Measurements from ENCODE around the gene MRAS.

MRAS gene

DNA sequence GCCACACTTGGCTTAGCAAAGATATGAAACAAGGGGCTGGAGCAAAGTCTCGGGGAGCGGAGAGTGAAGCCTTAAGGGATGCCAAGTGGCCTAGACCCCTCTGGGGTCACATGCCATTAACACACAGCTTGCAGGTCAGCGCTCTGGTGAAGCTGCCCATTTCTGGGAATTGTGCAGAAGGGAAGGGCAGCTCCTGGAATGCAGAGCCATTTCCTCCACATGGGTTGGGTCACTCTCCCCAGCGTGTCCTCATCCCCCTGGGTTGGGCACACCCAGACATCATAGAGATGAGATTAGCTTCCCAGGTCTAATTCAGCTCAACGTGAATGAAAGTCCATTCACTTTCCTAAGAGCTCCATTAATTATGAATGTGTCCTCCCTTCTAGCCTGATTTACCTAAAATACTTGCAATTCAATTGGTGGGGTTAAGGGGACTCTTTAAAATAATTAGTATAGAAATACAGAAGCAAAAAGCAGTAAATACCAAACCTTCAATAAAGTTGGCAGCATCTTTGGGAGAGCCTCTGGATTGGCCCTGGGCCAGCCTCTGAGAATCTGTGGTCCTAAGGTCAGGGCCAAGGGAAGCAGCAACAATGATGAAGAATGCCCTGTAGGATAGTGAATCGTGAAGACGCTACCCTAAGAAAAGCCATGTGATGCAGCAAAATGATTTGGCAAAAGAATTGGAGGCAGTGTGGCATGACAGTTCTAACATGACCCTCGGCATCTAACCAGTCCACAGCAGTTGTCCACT, 17.8 kb downstream of the MRAS start:
- Mint-ChIP-seq H3K9me3 (peaks cover 3% of the 10 kb centered on the region), H3K27ac (no peak overlapping the region), H3K4me3 (no peak overlapping the region), H3K36me3 (ENCODE audit: low read depth) (peaks cover 6% of the 10 kb centered on the region), H3K4me1 (peaks cover 40% of the 10 kb centered on the region), H3K27me3 (ENCODE audit: low read depth, poor library complexity) (no peaks in the 10 kb centered on the region)
- TF ChIP-seq, protein P1, sequence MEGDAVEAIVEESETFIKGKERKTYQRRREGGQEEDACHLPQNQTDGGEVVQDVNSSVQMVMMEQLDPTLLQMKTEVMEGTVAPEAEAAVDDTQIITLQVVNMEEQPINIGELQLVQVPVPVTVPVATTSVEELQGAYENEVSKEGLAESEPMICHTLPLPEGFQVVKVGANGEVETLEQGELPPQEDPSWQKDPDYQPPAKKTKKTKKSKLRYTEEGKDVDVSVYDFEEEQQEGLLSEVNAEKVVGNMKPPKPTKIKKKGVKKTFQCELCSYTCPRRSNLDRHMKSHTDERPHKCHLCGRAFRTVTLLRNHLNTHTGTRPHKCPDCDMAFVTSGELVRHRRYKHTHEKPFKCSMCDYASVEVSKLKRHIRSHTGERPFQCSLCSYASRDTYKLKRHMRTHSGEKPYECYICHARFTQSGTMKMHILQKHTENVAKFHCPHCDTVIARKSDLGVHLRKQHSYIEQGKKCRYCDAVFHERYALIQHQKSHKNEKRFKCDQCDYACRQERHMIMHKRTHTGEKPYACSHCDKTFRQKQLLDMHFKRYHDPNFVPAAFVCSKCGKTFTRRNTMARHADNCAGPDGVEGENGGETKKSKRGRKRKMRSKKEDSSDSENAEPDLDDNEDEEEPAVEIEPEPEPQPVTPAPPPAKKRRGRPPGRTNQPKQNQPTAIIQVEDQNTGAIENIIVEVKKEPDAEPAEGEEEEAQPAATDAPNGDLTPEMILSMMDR (IDR thresholded peaks at IDR 0.05) = no peak
- no peak for DNase-seq

DNA sequence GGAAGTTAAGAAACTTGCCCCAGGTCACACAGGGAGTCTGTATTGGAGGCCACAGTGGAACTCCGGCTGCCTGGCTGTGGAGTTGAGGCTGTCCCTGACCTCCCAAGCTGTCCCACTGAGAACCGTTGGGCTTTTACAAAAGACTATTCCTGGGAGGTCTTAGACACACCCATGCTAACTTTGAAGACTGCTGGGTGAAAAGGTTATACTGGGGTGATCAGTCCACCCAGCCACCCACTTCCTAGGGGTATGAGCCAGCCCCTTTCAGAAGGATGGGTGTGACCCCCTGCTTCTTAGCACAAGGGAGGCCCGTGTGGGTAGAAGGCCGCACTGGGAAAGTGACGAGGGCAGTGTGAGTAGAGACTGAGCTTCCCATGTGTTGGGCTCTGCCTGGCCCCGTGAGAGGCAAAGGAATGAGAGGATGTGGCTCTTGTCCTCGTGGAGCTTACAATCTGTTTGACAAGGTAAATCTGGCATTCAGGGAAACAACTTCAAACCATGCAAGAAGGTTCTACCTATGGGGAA, 19.0 kb downstream of the MRAS start:
- TF ChIP-seq, protein P1 (IDR thresholded peaks at IDR 0.05) = no peak
- Mint-ChIP-seq H3K4me3 (no peak overlapping the region), H3K4me1 (peaks cover 38% of the 10 kb centered on the region), H3K36me3 (ENCODE audit: low read depth) (peaks cover 6% of the 10 kb centered on the region), H3K27me3 (ENCODE audit: low read depth, poor library complexity) (no peaks in the 10 kb centered on the region), H3K9me3 (peaks cover 3% of the 10 kb centered on the region), H3K27ac (no peak overlapping the region)
- no peak for DNase-seq

DNA sequence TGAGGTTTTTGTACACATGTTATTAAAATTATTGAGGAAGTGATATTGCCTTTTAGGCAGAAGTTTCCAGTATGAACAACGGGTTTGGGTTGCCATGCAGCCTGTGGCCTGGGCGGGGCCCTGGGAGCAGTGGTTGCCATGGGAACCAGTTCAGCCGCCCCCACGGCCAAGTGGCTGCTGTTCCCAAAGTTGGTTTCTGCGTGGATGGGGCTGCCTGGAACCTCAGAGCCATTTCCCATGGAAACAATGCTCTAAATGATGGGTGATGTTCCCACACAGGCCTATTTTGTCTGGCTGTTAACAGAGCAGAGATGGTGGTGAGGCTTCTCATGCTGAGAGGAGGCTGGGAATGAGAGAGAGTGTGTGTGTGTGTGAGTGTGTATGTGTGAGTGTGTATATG, 19.5 kb downstream of the MRAS start:
- TF ChIP-seq, protein P1 (IDR thresholded peaks at IDR 0.05) = no peak
- H3K9me3 Mint-ChIP-seq = peaks cover 3% of the 10 kb centered on the region
- peaks cover 33% of the 10 kb centered on the region for H3K4me1 Mint-ChIP-seq
- H3K4me3 Mint-ChIP-seq = no peak overlapping the region
- H3K27ac Mint-ChIP-seq = no peak overlapping the region
- peaks cover 9% of the 10 kb centered on the region for H3K36me3 Mint-ChIP-seq (ENCODE audit: low read depth)
- DNase-seq = no peak
- H3K27me3 Mint-ChIP-seq (ENCODE audit: low read depth, poor library complexity) = no peaks in the 10 kb centered on the region

DNA sequence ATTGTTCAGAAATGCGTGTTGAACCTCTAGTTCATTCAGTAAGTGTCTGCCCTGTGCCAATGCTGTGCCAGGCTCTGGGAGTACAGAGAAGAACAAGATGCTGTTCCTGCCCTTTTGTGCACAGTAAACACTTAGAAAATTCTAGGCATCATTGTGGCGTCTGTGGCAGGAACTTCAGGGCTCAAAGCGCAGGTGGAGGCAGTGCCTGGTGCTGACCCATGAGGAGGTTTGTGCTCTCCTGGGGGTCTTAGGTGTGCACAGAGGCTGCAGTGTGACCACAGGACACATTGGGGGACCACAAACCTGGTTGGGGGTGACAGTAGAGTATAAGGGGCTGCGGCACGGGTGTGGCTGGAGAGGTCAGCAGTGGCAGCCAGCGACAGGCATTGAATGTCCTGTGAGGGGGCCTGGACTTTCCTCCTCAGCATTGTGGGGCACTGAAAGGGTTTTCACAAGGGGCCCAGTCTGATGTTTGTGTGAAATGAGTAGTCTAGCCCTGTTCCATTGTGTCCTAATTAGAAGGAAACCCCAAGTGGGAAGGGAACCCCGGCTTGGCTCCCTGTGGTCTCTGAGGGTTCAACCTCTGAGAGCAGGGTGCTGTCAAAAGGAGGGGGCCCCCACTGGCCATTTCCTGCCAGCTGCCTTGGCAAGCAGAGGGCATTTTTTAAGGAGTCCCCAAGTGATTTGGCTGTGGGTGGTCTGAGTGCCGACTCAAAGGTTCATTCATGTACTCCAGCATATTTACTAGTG, 20.9 kb downstream of the MRAS start:
- Mint-ChIP-seq H3K4me1 (peaks cover 26% of the 10 kb centered on the region), H3K36me3 (ENCODE audit: low read depth) (peaks cover 23% of the 10 kb centered on the region), H3K9me3 (peaks cover 10% of the 10 kb centered on the region), H3K27ac (no peak overlapping the region), H3K4me3 (no peak overlapping the region), H3K27me3 (ENCODE audit: low read depth, poor library complexity) (peaks cover under 1% of the 10 kb centered on the region)
- DNase-seq = no peak
- TF ChIP-seq, protein P1 (IDR thresholded peaks at IDR 0.05) = no peak

DNA sequence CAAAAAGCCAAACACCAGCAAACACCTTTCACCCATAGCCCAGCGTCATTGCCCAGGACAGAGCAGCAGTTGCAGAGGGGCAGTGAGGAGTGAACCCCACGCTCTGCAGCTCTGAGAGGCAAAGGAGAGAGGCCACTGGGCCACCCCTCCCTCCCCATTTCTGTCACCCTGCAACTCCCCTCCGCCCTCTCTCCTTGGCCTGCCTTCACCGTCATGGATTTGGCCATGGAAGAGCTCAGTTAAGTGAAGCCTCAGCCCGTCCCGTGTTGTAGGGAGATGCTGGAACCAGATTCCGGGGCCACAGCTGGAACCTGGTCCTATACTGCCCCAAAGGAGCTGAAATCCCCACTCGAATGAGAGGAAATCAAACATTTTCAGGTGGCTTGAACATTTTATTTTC, 21.9 kb downstream of the MRAS start:
- Mint-ChIP-seq H3K9me3 (peaks cover 13% of the 10 kb centered on the region), H3K27ac (no peak overlapping the region), H3K4me3 (no peak overlapping the region), H3K4me1 (peaks cover 30% of the 10 kb centered on the region), H3K27me3 (ENCODE audit: low read depth, poor library complexity) (peaks cover 5% of the 10 kb centered on the region), H3K36me3 (ENCODE audit: low read depth) (peaks cover 33% of the 10 kb centered on the region)
- TF ChIP-seq, protein P1 (IDR thresholded peaks at IDR 0.05) = no peak
- DNase-seq = no peak
